Panc1 (cell line): ENCODE measurements around the gene SAMD4A. TPM values are rescaled to one million over a fixed set of nuclear protein-coding genes. Genes with fewer than 3 reads are reported as not detected.

Experiments
- ATAC-seq: fragments of 200-7000 bp; cut with Tn5 transposase; 2 replicates; pipeline ENCODE4 v1.9.1; 2020; ENCODE audit warnings: mild to moderate bottlenecking, moderate library complexity
- BruUV-seq: library from RNA; stranded (reverse); fragments of 400-500 nt; replicated peaks from 2 replicates; lab custom pipeline; 2021; lab: Mats Ljungman, UMichigan
- CTCF ChIA-PET: fragments of 300-600 bp; sonication (Branson Sonifier 250); formaldehyde crosslinking; loops from one replicate; lab custom pipeline; 2022; ENCODE audit warnings: antibody characterized with exemption; lab: Charles Lee
- POLR2A ChIA-PET: fragments of 300-600 bp; sonication (Branson Sonifier 250); formaldehyde crosslinking; loops from one replicate; lab custom pipeline; 2022; ENCODE audit warnings: antibody characterized with exemption; lab: Charles Lee
- DNase-seq: peaks from one replicate; pipeline ENCODE4 v3.0.0-alpha.2; 2010; ENCODE audit warnings: low read depth, low spot score
- H3K27ac ChIP-seq: 2 replicates; pipeline ENCODE4 v1.5.1; 2011; ENCODE audit warnings: mild to moderate bottlenecking, low read length, inconsistent platforms
- H3K27me3 ChIP-seq: fragments of 200-500 bp; sonication (Bioruptor generic); 2 replicates; pipeline ENCODE4 v1.6.0; 2014; ENCODE audit warnings: low read length, inconsistent platforms; ENCODE audit not compliant: control insufficient read depth, insufficient read depth
- H3K36me3 ChIP-seq: fragments of 200-500 bp; sonication (Bioruptor generic); 2 replicates; pipeline ENCODE4 v1.5.1; 2014; ENCODE audit warnings: inconsistent platforms, mild to moderate bottlenecking, low read length, moderate library complexity; ENCODE audit not compliant: control insufficient read depth, insufficient read depth
- H3K4me1 ChIP-seq: 2 replicates; pipeline ENCODE4 v1.5.1; 2011; ENCODE audit warnings: inconsistent platforms, mild to moderate bottlenecking, low read length, moderate library complexity; ENCODE audit not compliant: control insufficient read depth, insufficient read depth
- H3K4me3 ChIP-seq, 2 experiments: 2 replicates each; pipeline ENCODE4 v1.5.1; 2011 to 2012; ENCODE audit warnings: low read depth in 2 of 2, low read length in 2 of 2, mild to moderate bottlenecking in 2 of 2, inconsistent platforms in 1 of 2, moderate library complexity in 1 of 2
- H3K9me3 ChIP-seq: fragments of 200-500 bp; sonication (Bioruptor generic); 2 replicates; pipeline ENCODE4 v1.5.1; 2014; ENCODE audit warnings: low read depth, mild to moderate bottlenecking, inconsistent platforms, low read length, moderate library complexity; ENCODE audit not compliant: control insufficient read depth, insufficient read depth
- POLR2AphosphoS5 ChIP-seq: IDR thresholded peaks from 2 replicates; pipeline ENCODE4 v1.6.1; 2012; ENCODE audit warnings: mild to moderate bottlenecking, low read depth, low read length, moderate library complexity
- REST ChIP-seq, 2 experiments: IDR thresholded peaks; 2 replicates each; pipeline ENCODE4 v1.6.1; 2011 to 2012; ENCODE audit warnings: low read depth in 2 of 2, control low read depth in 1 of 2, low read length in 1 of 2, mild to moderate bottlenecking in 1 of 2, moderate library complexity in 1 of 2; ENCODE audit not compliant: insufficient read depth in 1 of 2
- SIN3A ChIP-seq: IDR thresholded peaks from 2 replicates; pipeline ENCODE4 v1.6.1; 2012; ENCODE audit warnings: low read depth, mild to moderate bottlenecking, low read length, moderate library complexity, borderline replicate concordance; ENCODE audit not compliant: insufficient read depth
- TCF7L2 ChIP-seq: IDR thresholded peaks from 2 replicates; pipeline ENCODE4 v1.6.1; 2011; ENCODE audit warnings: mild to moderate bottlenecking, low read depth, low read length, inconsistent platforms
- in situ Hi-C: cut with HindIII; loops from 2 replicates; pipeline ENCODE4 v1.10.0; 2016; ENCODE audit warnings: low sequenced_read_pairs, low pct_unique_long_range_greater_than_20kb
- intact Hi-C: fragments of 100-400 bp; cut with micrococcal nuclease; formaldehyde crosslinking; loops from one replicate; pipeline ENCODE4 v1.10.0; 2022; ENCODE audit not compliant: unreplicated experiment
- total RNA-seq: library from RNA; stranded (reverse); gene quantifications from one replicate; pipeline ENCODE4 v1.2.1, GENCODE V29; 2021; ENCODE audit not compliant: unreplicated experiment
- TF ChIP-seq, protein P1 (sequence below): fragments of 450-650 bp; IDR thresholded peaks from 2 replicates; pipeline ENCODE4 v1.5.1; 2017; ENCODE audit warnings: mild to moderate bottlenecking

SAMD4A gene
- total RNA-seq, 1 experiment from 2014 or later = 15.2 TPM

DNA sequence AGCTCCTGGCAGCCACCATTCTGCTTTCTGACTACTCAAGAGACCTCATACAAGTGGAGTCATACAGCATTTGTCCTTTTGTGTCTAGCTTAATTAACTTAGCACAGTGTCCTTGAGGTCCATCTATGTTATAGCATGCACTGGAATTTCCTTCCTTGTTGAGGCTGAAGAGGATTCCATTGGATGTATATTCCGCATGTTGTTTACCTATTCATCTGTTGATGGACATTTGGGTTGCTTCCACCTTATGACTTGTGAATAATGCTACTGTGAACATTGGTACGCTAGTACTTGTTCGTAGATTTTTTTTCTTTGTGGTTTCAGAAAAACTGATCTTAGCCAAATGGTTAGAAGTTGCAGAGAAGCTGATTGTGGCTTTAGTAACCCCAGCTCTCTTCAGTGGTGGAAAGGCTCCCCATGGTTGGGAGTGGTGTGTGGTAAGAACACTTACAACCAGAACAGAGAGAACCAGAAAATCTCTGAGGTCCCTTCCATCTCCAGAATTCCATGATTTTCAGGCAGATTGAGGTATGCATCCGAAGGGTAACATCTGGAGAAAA, 118.4 kb downstream of the SAMD4A start:
- no peaks in the 10 kb centered on the region for H3K36me3 ChIP-seq
- CTCF ChIA-PET = no interaction called here
- DNase-seq (no peak), ATAC-seq (no peak)
- POLR2A ChIA-PET = interaction anchor here (0.6 kb wide), 1 partner anchor 113 kb away, joined by 3 read pairs; no protein-coding TSS in a partner anchor
- no peaks in the 10 kb centered on the region for H3K9me3 ChIP-seq
- no peak for TF ChIP-seq SIN3A
- TF ChIP-seq REST (IDR thresholded peaks at IDR 0.05; ENCODE audit: insufficient read depth in 1 of 2, low read depth in 2 of 2, low read length in 1 of 2) = no peak
- TF ChIP-seq POLR2AphosphoS5 = no peak
- no peak for TF ChIP-seq TCF7L2
- TF ChIP-seq, protein P1, sequence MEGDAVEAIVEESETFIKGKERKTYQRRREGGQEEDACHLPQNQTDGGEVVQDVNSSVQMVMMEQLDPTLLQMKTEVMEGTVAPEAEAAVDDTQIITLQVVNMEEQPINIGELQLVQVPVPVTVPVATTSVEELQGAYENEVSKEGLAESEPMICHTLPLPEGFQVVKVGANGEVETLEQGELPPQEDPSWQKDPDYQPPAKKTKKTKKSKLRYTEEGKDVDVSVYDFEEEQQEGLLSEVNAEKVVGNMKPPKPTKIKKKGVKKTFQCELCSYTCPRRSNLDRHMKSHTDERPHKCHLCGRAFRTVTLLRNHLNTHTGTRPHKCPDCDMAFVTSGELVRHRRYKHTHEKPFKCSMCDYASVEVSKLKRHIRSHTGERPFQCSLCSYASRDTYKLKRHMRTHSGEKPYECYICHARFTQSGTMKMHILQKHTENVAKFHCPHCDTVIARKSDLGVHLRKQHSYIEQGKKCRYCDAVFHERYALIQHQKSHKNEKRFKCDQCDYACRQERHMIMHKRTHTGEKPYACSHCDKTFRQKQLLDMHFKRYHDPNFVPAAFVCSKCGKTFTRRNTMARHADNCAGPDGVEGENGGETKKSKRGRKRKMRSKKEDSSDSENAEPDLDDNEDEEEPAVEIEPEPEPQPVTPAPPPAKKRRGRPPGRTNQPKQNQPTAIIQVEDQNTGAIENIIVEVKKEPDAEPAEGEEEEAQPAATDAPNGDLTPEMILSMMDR = no peak
- intact Hi-C loops (no loop called here), in situ Hi-C loops (no loop called here)
- BruUV-seq = no TSS peak
- H3K4me3 ChIP-seq = no peak overlapping the region
- H3K27ac ChIP-seq = no peak overlapping the region
- no peaks in the 10 kb centered on the region for H3K27me3 ChIP-seq
- H3K4me1 ChIP-seq = no peaks in the 10 kb centered on the region

GRCh38 chr14:54686219-54686870, 119.4 kb downstream of the SAMD4A start:
- Histone ChIP-seq H3K27me3 (no peaks in the 10 kb centered on the region), H3K27ac (no peak overlapping the region), H3K4me3 (no peak overlapping the region), H3K36me3 (no peaks in the 10 kb centered on the region), H3K9me3 (no peaks in the 10 kb centered on the region), H3K4me1 (no peaks in the 10 kb centered on the region)
- DNase-seq (no peak), ATAC-seq (no peak)
- no TSS peak for BruUV-seq
- POLR2A ChIA-PET = no interaction called here
- in situ Hi-C loops (no loop called here), intact Hi-C loops (no loop called here)
- TF ChIP-seq, protein P1 = no peak
- no peak for TF ChIP-seq POLR2AphosphoS5
- TF ChIP-seq TCF7L2 = no peak
- no peak for TF ChIP-seq REST (IDR thresholded peaks at IDR 0.05; ENCODE audit: insufficient read depth in 1 of 2, low read depth in 2 of 2, low read length in 1 of 2)
- no peak for TF ChIP-seq SIN3A
- CTCF ChIA-PET = no interaction called here
